CD4-positive, alpha-beta T cell treated with Interleukin-17A for 4 hours (primary cell): ENCODE data around the gene ACTR2.
"Not testable (repeated sequence)": the region's sequence is repeated elsewhere in the genome, so short reads cannot be mapped to it uniquely, and the experiment has no call there.

Experiments
- DNase-seq: peaks from one replicate; pipeline ENCODE4 v3.0.0-alpha.2; 2020; ENCODE audit warnings: mixed read lengths

ACTR2 gene

GRCh38 chr2:65227456-65228262, at the start of gene ACTR2:
Gene ACTR2 (plus strand): TSS chr2:65227831. CDS start chr2:65227910, 79 bp downstream.
- DNase-seq, result peak; percentile 93

- no peak for DNase-seq
Measured at GRCh38 chr2:65182570-65182969, 45.1 kb upstream of the ACTR2 start.

- not testable (repeated sequence) for DNase-seq
Measured at GRCh38 chr2:65183406-65183805, 44.2 kb upstream of the ACTR2 start.

- no peak for DNase-seq
Measured at GRCh38 chr2:65185012-65185411, 42.6 kb upstream of the ACTR2 start.

GRCh38 chr2:65186093-65186868, 41.4 kb upstream of the ACTR2 start:
- no peak for DNase-seq

GRCh38 chr2:65186872-65187851, 40.5 kb upstream of the ACTR2 start:
- DNase-seq, result peak; percentile 73

- no peak for DNase-seq
Measured at GRCh38 chr2:65193446-65193845, 34.2 kb upstream of the ACTR2 start.

GRCh38 chr2:65198737-65199136, 28.9 kb upstream of the ACTR2 start:
- DNase-seq, result no peak

- DNase-seq, result no peak
Measured at GRCh38 chr2:65199166-65199565, 28.5 kb upstream of the ACTR2 start.

GRCh38 chr2:65199891-65200290, 27.7 kb upstream of the ACTR2 start:
- no peak for DNase-seq

- peak; percentile 31 for DNase-seq
Measured at GRCh38 chr2:65204461-65205210, 23.0 kb upstream of the ACTR2 start.

GRCh38 chr2:65212115-65212514, 15.5 kb upstream of the ACTR2 start:
- no peak for DNase-seq

GRCh38 chr2:65212619-65213018, 15.0 kb upstream of the ACTR2 start:
- no peak for DNase-seq

GRCh38 chr2:65213035-65213434, 14.6 kb upstream of the ACTR2 start:
- DNase-seq, result no peak

- no peak for DNase-seq
Measured at GRCh38 chr2:65214361-65214760, 13.3 kb upstream of the ACTR2 start.

GRCh38 chr2:65214843-65215242, 12.8 kb upstream of the ACTR2 start:
- no peak for DNase-seq

GRCh38 chr2:65215946-65216345, 11.7 kb upstream of the ACTR2 start:
- no peak for DNase-seq

GRCh38 chr2:65220432-65221131, 7.0 kb upstream of the ACTR2 start:
- DNase-seq, result no peak

- not testable (repeated sequence) for DNase-seq
Measured at GRCh38 chr2:65221275-65221674, 6.4 kb upstream of the ACTR2 start.

- no peak for DNase-seq
Measured at GRCh38 chr2:65227020-65227455, 593 bp upstream of the ACTR2 start.

GRCh38 chr2:65228263-65228750, 676 bp downstream of the ACTR2 start:
- DNase-seq, result no peak
